NB4 (cell line): ENCODE data around the gene SHROOM2.

Source experiments
- TF ChIP-seq, protein P1 (sequence below): IDR thresholded peaks from one replicate; pipeline ENCODE4 v1.5.1; 2012; ENCODE audit warnings: low read depth, low read length
- TF ChIP-seq, protein P2 (sequence below): IDR thresholded peaks from 2 replicates; pipeline ENCODE4 v1.6.1; 2011; ENCODE audit warnings: low read depth, low read length

DNA sequence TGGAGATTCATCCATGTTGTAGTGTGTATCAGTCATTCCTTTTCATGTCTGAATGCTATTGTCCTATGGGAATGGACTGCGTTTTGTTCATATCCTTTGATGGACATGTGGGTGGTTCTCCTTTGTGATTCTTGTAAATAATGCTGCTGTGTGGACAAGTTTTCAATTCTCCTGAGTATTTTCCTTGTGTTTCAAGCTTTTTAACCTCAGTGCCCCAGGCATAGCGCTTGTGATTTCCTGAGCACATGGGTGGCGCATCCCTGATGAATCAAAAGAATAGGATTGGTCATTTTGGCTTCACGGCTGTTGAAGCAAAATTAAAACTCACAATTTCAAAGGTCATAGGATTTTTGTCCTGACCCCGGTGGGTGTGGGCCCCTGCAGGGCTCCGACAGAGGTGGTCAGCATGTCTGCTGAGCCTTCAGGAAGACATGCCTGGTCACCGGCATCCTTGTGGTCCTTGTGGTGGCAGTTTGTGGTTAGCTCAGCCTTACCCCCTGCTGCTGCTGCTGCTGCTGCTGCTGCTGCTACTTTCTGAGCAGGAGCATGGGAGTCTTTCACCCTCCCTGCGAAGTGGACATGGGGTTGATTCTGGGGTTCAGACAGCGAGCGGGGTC lies 30.0 kb downstream of the SHROOM2 start:
- TF ChIP-seq, protein P1, sequence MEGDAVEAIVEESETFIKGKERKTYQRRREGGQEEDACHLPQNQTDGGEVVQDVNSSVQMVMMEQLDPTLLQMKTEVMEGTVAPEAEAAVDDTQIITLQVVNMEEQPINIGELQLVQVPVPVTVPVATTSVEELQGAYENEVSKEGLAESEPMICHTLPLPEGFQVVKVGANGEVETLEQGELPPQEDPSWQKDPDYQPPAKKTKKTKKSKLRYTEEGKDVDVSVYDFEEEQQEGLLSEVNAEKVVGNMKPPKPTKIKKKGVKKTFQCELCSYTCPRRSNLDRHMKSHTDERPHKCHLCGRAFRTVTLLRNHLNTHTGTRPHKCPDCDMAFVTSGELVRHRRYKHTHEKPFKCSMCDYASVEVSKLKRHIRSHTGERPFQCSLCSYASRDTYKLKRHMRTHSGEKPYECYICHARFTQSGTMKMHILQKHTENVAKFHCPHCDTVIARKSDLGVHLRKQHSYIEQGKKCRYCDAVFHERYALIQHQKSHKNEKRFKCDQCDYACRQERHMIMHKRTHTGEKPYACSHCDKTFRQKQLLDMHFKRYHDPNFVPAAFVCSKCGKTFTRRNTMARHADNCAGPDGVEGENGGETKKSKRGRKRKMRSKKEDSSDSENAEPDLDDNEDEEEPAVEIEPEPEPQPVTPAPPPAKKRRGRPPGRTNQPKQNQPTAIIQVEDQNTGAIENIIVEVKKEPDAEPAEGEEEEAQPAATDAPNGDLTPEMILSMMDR, result no peak
- TF ChIP-seq, protein P2, sequence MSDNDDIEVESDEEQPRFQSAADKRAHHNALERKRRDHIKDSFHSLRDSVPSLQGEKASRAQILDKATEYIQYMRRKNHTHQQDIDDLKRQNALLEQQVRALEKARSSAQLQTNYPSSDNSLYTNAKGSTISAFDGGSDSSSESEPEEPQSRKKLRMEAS, result no peak
